Panc1 (cell line): ENCODE results near the gene CA9. TPM values are rescaled to one million over a fixed set of nuclear protein-coding genes. Genes with fewer than 3 reads are reported as not detected.

Source experiments
- ATAC-seq: fragments of 200-7000 bp; cut with Tn5 transposase; 2 replicates; pipeline ENCODE4 v1.9.1; 2020; ENCODE audit warnings: mild to moderate bottlenecking, moderate library complexity
- BruUV-seq: library from RNA; stranded (reverse); fragments of 400-500 nt; replicated peaks from 2 replicates; lab custom pipeline; 2021; lab: Mats Ljungman, UMichigan
- CTCF ChIA-PET: fragments of 300-600 bp; sonication (Branson Sonifier 250); formaldehyde crosslinking; loops from one replicate; lab custom pipeline; 2022; ENCODE audit warnings: antibody characterized with exemption; lab: Charles Lee
- POLR2A ChIA-PET: fragments of 300-600 bp; sonication (Branson Sonifier 250); formaldehyde crosslinking; loops from one replicate; lab custom pipeline; 2022; ENCODE audit warnings: antibody characterized with exemption; lab: Charles Lee
- DNase-seq: peaks from one replicate; pipeline ENCODE4 v3.0.0-alpha.2; 2010; ENCODE audit warnings: low read depth, low spot score
- H3K27ac ChIP-seq: 2 replicates; pipeline ENCODE4 v1.5.1; 2011; ENCODE audit warnings: mild to moderate bottlenecking, low read length, inconsistent platforms
- H3K27me3 ChIP-seq: fragments of 200-500 bp; sonication (Bioruptor generic); 2 replicates; pipeline ENCODE4 v1.6.0; 2014; ENCODE audit warnings: low read length, inconsistent platforms; ENCODE audit not compliant: control insufficient read depth, insufficient read depth
- H3K36me3 ChIP-seq: fragments of 200-500 bp; sonication (Bioruptor generic); 2 replicates; pipeline ENCODE4 v1.5.1; 2014; ENCODE audit warnings: inconsistent platforms, mild to moderate bottlenecking, low read length, moderate library complexity; ENCODE audit not compliant: control insufficient read depth, insufficient read depth
- H3K4me1 ChIP-seq: 2 replicates; pipeline ENCODE4 v1.5.1; 2011; ENCODE audit warnings: inconsistent platforms, mild to moderate bottlenecking, low read length, moderate library complexity; ENCODE audit not compliant: control insufficient read depth, insufficient read depth
- H3K4me3 ChIP-seq, 2 experiments: 2 replicates each; pipeline ENCODE4 v1.5.1; 2011 to 2012; ENCODE audit warnings: low read depth in 2 of 2, low read length in 2 of 2, mild to moderate bottlenecking in 2 of 2, inconsistent platforms in 1 of 2, moderate library complexity in 1 of 2
- H3K9me3 ChIP-seq: fragments of 200-500 bp; sonication (Bioruptor generic); 2 replicates; pipeline ENCODE4 v1.5.1; 2014; ENCODE audit warnings: low read depth, mild to moderate bottlenecking, inconsistent platforms, low read length, moderate library complexity; ENCODE audit not compliant: control insufficient read depth, insufficient read depth
- POLR2AphosphoS5 ChIP-seq: IDR thresholded peaks from 2 replicates; pipeline ENCODE4 v1.6.1; 2012; ENCODE audit warnings: mild to moderate bottlenecking, low read depth, low read length, moderate library complexity
- SIN3A ChIP-seq: IDR thresholded peaks from 2 replicates; pipeline ENCODE4 v1.6.1; 2012; ENCODE audit warnings: low read depth, mild to moderate bottlenecking, low read length, moderate library complexity, borderline replicate concordance; ENCODE audit not compliant: insufficient read depth
- TCF7L2 ChIP-seq: IDR thresholded peaks from 2 replicates; pipeline ENCODE4 v1.6.1; 2011; ENCODE audit warnings: mild to moderate bottlenecking, low read depth, low read length, inconsistent platforms
- in situ Hi-C: cut with HindIII; loops from 2 replicates; pipeline ENCODE4 v1.10.0; 2016; ENCODE audit warnings: low sequenced_read_pairs, low pct_unique_long_range_greater_than_20kb
- intact Hi-C: fragments of 100-400 bp; cut with micrococcal nuclease; formaldehyde crosslinking; loops from one replicate; pipeline ENCODE4 v1.10.0; 2022; ENCODE audit not compliant: unreplicated experiment
- total RNA-seq: library from RNA; stranded (reverse); gene quantifications from one replicate; pipeline ENCODE4 v1.2.1, GENCODE V29; 2021; ENCODE audit not compliant: unreplicated experiment
- TF ChIP-seq, protein P1 (sequence below): fragments of 450-650 bp; IDR thresholded peaks from 2 replicates; pipeline ENCODE4 v1.5.1; 2017; ENCODE audit warnings: mild to moderate bottlenecking
- TF ChIP-seq, protein P2 (sequence below), 2 experiments: IDR thresholded peaks; 2 replicates each; pipeline ENCODE4 v1.6.1; 2011 to 2012; ENCODE audit warnings: low read depth in 2 of 2, control low read depth in 1 of 2, low read length in 1 of 2, mild to moderate bottlenecking in 1 of 2, moderate library complexity in 1 of 2; ENCODE audit not compliant: insufficient read depth in 1 of 2

CA9 gene
- total RNA-seq, 1 experiment from 2014 or later: 0.31 TPM

DNA sequence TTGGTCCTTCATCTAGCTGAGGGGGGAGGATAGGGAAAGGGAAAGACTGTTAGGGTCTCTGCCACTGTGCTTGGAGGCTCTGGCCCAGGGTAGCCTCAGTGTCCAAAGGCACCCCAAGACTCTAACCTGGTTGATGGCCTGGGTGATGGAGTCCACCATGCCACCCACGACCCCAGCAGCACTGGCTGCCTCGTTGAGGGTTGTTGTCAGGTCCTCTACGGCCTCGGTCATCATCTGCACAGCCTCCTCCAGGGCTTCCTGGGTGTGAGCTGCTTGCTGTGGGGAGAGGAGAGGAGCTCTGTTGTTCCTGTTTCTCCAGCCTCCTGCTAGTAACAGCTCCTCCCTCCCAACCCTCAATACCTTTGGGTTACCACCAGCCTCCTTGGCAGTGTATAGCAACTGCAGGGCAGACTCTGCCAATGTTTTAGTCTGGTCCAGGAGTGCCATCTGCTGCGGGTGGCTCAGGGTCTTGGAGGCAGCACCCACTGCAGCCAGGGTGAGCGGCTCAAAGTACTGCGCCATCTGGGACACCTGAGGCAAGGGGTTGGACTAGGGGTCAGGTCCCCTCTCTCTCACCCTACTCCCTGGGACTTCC is 32.2 kb downstream of the CA9 start:
- intact Hi-C loops: loop anchor here (5.0 kb wide), 1 partner anchor 49 kb away; the partner anchor contains the start of genes CCDC107 and RMRP
- BruUV-seq: TSS peak; percentile 63
- no peaks in the 10 kb centered on the region for H3K9me3 ChIP-seq
- no peak for DNase-seq
- no peaks in the 10 kb centered on the region for H3K4me1 ChIP-seq
- H3K27ac ChIP-seq: no peak overlapping the region
- H3K27me3 ChIP-seq: no peaks in the 10 kb centered on the region
- ChIA-PET POLR2A (interaction anchor here (0.6 kb wide), 1 partner anchor 15 kb away, joined by 8 read pairs; no protein-coding TSS in a partner anchor), CTCF (no interaction called here)
- H3K4me3 ChIP-seq: no peak overlapping the region
- peaks cover 43% of the 10 kb centered on the region for H3K36me3 ChIP-seq
- TF ChIP-seq, protein P1, sequence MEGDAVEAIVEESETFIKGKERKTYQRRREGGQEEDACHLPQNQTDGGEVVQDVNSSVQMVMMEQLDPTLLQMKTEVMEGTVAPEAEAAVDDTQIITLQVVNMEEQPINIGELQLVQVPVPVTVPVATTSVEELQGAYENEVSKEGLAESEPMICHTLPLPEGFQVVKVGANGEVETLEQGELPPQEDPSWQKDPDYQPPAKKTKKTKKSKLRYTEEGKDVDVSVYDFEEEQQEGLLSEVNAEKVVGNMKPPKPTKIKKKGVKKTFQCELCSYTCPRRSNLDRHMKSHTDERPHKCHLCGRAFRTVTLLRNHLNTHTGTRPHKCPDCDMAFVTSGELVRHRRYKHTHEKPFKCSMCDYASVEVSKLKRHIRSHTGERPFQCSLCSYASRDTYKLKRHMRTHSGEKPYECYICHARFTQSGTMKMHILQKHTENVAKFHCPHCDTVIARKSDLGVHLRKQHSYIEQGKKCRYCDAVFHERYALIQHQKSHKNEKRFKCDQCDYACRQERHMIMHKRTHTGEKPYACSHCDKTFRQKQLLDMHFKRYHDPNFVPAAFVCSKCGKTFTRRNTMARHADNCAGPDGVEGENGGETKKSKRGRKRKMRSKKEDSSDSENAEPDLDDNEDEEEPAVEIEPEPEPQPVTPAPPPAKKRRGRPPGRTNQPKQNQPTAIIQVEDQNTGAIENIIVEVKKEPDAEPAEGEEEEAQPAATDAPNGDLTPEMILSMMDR: no peak
- TF ChIP-seq POLR2AphosphoS5 (no peak), TCF7L2 (no peak), SIN3A (no peak)
- TF ChIP-seq, protein P2, sequence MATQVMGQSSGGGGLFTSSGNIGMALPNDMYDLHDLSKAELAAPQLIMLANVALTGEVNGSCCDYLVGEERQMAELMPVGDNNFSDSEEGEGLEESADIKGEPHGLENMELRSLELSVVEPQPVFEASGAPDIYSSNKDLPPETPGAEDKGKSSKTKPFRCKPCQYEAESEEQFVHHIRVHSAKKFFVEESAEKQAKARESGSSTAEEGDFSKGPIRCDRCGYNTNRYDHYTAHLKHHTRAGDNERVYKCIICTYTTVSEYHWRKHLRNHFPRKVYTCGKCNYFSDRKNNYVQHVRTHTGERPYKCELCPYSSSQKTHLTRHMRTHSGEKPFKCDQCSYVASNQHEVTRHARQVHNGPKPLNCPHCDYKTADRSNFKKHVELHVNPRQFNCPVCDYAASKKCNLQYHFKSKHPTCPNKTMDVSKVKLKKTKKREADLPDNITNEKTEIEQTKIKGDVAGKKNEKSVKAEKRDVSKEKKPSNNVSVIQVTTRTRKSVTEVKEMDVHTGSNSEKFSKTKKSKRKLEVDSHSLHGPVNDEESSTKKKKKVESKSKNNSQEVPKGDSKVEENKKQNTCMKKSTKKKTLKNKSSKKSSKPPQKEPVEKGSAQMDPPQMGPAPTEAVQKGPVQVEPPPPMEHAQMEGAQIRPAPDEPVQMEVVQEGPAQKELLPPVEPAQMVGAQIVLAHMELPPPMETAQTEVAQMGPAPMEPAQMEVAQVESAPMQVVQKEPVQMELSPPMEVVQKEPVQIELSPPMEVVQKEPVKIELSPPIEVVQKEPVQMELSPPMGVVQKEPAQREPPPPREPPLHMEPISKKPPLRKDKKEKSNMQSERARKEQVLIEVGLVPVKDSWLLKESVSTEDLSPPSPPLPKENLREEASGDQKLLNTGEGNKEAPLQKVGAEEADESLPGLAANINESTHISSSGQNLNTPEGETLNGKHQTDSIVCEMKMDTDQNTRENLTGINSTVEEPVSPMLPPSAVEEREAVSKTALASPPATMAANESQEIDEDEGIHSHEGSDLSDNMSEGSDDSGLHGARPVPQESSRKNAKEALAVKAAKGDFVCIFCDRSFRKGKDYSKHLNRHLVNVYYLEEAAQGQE (IDR thresholded peaks at IDR 0.05; ENCODE audit: insufficient read depth in 1 of 2, low read depth in 2 of 2, low read length in 1 of 2): no peak
- in situ Hi-C loops: no loop called here
- ATAC-seq: no peak

DNA sequence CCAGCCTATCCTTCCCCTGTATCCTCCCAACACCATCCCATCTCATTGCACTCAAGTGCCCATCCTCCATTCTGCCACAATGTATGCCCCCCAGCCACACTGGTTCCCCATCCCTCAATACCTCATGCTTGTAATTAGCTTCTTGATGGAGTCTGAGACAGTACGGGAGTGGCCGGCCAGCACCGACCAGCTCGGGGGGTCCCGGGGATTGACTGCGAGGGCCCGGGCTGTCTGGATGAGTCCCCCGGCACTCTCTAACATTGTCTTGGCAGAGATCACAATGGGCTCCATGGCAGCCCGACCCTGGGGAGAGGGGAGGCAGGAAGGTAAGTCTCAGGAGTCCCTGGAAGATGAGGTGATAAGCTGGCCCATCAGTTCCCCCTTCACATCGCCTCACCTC is 33.2 kb downstream of the CA9 start:
- BruUV-seq: no TSS peak
- ATAC-seq: no peak
- in situ Hi-C loops: no loop called here

More for the DNA sequence above, 33.2 kb downstream of the CA9 start:
- CTCF ChIA-PET: no interaction called here
- no peak overlapping the region for H3K27ac ChIP-seq
- DNase-seq: no peak
- H3K27me3 ChIP-seq: no peaks in the 10 kb centered on the region
- POLR2A ChIA-PET: no interaction called here
- no peak overlapping the region for H3K4me3 ChIP-seq
- no peaks in the 10 kb centered on the region for H3K9me3 ChIP-seq
- H3K4me1 ChIP-seq: no peaks in the 10 kb centered on the region
- peaks cover 38% of the 10 kb centered on the region for H3K36me3 ChIP-seq
- TF ChIP-seq, protein P1: no peak
- intact Hi-C loops: loop anchor here (5.0 kb wide), 1 partner anchor 50 kb away; the partner anchor contains the start of genes CCDC107 and RMRP
